Hindlimb muscle (tissue), 1 donor: ENCODE results near the gene YBX2. TPM values are rescaled to one million over a fixed set of nuclear protein-coding genes. Genes with fewer than 3 reads are reported as not detected.
"Not testable (repeated sequence)": the region's sequence is repeated elsewhere in the genome, so short reads cannot be mapped to it uniquely, and the experiment has no call there.

Source experiments
- DNase-seq: peaks from one replicate; pipeline ENCODE4 v3.0.0-alpha.2; 2013
- polyA plus RNA-seq: library from polyadenylated mRNA; unstranded; fragments of 120-200 nt; gene quantifications from one replicate; pipeline ENCODE4 v1.2.1, GENCODE V29; 2013; ENCODE audit not compliant: insufficient read length

The YBX2 gene
- polyA plus RNA-seq, 1 donor: 3.6 TPM

- DNase-seq: no peak
Measured at GRCh38 chr17:7262935-7263800, 31.3 kb downstream of the YBX2 start.

DNA sequence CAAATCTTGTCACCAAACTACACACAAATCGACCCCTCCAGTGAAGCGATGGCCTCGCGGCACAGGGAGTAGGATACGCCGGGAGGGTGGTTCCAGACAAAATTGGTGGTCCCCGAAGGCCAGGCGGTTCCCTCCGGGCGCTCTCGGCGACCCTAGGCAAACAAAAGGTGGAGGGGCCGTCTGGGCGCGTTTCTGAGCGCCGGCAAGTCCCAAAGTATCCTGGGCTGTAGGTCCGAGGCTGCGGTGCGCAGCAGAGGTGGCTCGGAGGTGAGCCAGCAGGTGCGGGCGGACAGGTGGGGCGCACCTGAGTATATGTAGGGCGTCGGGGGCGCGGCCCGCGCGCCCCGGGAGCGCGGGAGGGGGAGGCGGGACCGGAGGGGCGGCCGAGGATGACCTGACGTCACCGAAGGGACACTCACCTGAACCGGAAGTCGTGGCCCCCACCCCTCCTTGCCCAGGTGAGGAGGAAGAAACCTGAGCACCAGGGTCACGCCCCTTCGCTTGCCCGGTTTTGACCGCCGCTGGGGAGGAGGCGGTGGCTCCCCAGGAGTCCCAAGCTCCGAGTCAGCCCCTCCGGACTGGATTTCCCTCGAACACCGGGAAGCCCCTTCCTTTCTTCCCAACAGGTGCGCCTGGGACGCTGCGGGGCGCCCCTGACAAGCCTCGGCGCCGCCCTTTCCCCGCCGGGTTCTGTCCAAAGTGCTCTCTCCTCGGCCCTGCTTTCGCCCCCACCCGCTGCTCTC lies 32.1 kb downstream of the YBX2 start, which contains the start of gene CLDN7:
Gene CLDN7 (minus strand): TSS at position 287 of the 743 bp plus-strand sequence. CDS start 435 bp downstream, outside the sequence.
- DNase-seq: no peak

- DNase-seq: no peak
Measured at GRCh38 chr17:7261379-7262191, 32.9 kb downstream of the YBX2 start.

GRCh38 chr17:7260651-7261378 lies 33.6 kb downstream of the YBX2 start:
- DNase-seq: no peak

DNA sequence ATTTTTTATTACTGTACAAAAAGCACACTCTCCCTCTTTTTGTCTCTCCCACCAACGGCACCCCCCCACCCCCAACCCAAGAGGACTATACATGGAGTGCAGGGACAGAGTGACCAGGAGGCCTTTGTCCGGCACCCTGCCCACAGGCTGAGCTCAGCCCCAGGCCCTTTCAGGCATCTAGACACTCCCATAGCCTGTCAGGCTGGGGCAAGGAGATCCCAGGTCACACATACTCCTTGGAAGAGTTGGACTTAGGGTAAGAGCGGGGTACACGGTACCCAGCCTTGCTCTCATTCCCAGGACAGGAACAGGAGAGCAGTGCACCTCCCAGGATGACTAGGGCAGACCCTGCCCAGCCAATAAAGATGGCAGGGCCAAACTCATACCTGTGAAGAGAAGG lies 34.3 kb downstream of the YBX2 start:
- no peak for DNase-seq

DNA sequence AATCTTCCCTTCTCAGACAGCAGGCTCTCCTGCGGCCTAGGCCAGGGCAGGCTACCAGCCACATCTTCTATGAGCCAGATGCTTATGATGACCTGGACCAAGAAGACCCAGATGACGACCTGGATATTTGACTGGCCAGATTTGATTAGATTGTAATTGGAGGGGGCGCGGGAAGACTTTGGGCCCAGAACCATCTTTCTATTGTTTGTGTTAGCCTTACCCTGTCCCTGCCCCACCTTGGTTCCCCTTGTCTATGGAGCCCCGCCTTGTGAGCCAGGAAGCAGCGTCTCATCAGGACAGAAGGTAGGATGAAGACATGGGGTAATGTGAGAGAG lies 34.9 kb downstream of the YBX2 start:
- no peak for DNase-seq

GRCh38 chr17:7258731-7259554 lies 35.5 kb downstream of the YBX2 start:
- no peak for DNase-seq

- DNase-seq: no peak
Measured at GRCh38 chr17:7256766-7257456, 37.5 kb downstream of the YBX2 start.

DNA sequence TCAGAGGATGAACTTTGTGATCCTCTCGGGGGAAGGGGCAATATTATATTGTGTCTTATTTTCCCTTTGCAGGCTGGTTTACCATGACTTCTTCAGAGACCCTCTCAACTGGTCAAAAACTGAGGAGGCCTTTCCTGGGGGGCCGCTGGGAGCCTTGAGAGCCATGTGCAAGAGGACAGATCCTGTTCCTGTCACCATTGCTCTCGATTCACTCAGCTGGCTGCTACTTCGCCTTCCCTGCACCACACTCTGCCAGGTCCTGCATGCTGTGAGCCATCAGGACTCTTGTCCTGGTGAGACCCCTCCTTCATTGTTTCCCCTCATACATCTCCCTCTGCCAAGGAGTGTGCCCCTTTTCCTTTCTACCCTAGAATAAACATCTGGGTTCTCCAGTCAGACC lies 39.9 kb downstream of the YBX2 start:
- DNase-seq: no peak

GRCh38 chr17:7253082-7253481 lies 41.4 kb downstream of the YBX2 start:
- DNase-seq: no peak

DNA sequence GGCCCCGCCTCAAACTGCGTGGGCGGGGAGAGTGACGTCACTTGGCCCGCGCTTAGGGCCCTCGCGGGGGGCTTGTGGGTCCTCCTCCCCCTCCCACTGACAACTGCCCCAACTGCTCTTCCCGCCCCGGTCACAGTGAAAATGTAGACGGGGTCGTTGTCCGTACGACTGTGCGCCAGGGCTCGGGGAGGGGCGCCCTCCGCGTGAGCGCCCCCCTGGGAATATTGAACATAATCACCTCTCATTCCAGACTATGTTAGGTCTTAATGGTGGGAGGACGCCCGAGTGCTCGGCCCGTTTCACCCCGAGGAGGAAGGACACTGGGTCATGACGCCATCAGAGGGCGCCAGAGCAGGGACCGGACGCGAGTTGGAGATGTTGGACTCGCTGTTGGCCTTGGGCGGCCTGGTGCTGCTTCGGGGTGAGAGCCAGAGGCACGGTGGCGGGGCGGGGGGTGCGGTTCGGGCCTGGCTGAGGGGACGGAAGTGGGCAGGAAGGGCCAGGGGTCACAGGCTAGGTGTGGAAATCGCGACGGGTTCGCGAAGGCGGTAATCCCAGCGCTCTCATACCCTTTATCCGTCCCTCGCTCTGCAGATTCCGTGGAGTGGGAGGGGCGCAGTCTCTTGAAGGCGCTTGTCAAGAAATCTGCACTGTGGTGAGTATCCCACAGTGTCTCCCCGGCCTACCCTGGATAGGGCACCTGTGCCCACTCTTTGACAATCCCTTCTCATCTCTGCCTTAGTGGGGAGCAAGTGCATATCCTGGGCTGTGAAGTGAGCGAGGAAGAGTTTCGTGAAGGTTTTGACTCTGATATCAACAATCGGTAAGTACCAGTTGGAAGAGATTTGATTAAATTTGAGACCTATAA lies 42.0 kb downstream of the YBX2 start, which contains the start of gene ELP5:
Gene ELP5 (plus strand): TSS at position 40 of the 868 bp plus-strand sequence. CDS start 336 bp downstream, at position 376.
- peak; percentile 94 for DNase-seq

DNA sequence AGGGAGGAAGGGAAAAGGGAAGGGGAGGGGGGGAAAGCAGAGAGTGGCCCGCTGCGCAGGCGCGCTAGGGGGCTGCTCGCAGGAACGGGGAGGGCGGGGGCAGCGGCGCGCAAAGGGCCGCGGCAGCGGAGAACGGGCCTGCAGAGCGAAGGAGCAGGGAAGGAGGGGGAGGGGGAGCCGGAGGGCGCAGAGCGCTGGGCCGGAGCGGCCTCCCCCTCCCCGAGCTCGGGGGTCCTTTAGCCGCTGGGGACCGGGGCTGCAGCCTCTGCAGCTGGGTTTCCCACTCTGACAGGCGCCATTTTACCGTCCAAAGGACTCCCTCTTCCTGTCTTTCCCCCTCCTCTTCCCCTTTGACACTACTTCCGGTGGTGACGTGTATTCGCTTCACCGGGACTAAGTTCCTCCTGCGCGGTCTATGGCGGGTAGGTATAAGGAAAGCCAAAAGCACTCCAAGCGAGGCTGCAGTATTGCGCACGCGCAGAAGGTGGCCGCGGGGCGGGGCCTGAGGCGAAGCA lies 42.7 kb downstream of the YBX2 start, which contains the start of gene CTDNEP1:
Gene CTDNEP1 (minus strand): TSS at position 74 of the 515 bp plus-strand sequence. CDS start 438 bp downstream, outside the sequence.
- DNase-seq: peak; percentile 100

DNA sequence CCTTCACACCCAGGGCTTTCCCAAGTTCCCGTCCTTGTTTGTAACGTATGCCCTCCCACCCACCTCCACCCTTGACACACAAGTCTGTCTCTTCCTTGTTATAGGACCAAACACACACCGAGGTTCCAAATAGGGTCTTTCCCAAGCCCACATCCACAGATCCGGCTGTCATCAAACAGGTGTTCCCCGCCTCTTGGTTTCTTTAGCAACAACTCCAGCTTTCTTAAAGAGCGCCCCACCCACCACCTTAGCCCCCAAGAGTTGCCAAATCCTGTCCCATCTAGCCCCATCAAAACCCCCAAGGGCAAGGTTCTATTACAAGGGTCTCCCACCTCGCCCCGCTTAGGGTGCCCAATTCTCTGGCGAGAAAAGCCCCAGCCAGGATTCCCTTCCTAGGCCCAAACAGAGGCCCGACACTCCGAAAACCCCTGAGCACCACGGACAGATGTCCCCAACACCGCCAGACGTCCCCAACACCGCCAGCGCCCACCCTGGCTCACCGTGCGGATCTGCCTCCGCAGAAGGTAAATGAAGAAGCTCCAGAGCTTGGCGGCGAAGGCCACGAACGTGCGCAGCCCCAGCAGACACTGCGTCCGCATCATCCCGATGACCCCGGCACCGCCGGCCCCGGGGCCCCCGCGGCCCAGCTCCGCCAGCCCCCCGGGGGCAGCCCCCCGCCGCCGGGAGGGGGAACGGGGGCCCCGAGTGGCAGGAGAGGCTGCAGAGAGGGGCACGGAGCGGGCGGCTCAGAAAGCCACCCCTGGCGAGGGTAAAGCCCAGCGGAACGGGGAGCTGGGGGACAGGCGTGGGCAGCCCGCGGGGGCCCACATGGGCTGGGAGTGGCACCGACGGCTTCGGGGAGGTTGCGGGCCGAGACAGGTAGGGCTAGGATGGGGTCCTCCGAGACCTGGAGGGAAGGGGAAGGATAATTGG lies 43.5 kb downstream of the YBX2 start:
- no peak for DNase-seq

DNA sequence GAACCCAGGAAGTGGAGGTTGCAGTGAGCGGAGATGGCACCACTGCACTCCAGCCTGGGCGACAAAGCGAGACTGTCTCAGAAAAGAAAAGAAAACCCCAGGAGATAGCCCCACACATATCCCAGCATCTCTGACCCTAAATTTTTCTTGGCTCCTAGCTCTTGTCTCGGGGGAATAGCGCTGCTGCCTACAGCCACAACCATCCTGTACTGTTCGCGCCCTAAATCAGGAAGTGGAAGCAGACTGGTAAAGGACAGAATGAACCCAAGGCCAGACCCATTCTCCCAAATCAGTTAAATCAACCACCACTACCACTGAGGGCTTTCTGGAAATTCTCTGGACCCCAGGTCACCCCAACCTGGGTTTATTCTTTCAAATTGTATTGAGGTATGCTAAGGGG lies 44.6 kb downstream of the YBX2 start:
- no peak for DNase-seq

DNA sequence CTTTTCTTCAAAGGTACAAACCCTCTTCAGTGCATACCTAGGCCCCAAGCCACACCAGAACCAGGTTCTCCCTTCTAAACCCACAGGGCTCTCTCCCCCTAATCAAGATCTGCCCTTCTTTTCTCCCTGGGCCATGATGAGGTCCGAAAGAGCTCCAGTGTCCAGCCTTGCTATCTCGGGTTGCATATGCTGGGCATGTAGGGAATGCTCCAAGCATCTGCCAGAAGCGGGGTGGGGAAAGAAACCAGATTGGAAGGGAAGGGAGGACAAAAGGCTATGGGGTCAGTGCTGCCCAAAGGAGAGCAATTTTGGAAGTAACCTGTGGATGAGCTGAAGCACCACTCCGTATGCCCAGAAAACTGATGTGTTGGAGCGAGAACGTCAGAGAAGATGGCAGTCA lies 45.2 kb downstream of the YBX2 start:
- no peak for DNase-seq

DNA sequence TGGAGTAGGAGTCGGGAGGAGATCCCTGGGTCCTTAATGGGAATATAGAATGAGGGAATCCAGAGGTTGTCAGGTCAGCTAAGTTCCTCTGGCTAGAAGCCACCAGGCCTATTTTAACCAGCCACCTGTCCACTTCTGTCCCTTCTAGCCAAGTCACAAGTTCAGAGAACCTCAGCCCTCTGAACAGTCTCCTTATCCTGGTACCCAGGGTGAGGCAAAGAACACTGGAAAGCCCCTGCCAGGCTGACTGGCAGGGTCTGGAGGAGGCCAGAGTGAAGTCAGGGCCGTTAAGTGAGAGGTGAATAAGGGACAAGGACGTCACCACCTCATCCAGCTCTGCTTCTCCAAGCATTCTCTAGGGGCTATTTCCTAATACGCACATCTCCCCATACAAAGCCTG lies 45.6 kb downstream of the YBX2 start:
- DNase-seq: no peak

DNA sequence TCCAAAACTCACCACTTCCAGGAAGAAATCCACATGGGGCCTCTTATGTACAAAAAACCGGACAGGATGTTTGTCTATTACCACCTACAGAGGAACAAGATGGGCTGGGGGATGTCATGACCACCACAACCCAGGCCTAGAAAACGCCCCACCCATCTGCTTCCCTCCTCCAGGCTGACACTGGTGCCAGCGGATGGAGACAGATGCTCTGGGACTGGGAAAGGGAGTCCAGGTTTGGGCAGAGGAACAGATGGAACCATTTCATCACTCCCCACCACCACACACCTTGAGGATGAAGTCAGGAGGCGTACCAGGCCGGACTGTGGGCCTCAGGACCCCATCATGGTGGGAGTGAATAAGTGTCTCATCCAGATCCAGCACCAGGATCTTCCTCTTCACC lies 47.7 kb downstream of the YBX2 start:
- DNase-seq: no peak

- DNase-seq: not testable (repeated sequence)
Measured at GRCh38 chr17:7243838-7244237, 50.6 kb downstream of the YBX2 start.
